Ishikawa (cell line): ENCODE results near the gene HAGHL.

Experiments used
- CEBPB ChIP-seq: IDR thresholded peaks from 2 replicates; pipeline ENCODE4 v1.6.1; 2012
- EGR1 ChIP-seq: IDR thresholded peaks from 2 replicates; pipeline ENCODE4 v1.6.1; 2012
- RAD21 ChIP-seq: IDR thresholded peaks from 2 replicates; pipeline ENCODE4 v1.6.1; 2012; ENCODE audit warnings: low read depth
- YY1 ChIP-seq: IDR thresholded peaks from 2 replicates; pipeline ENCODE4 v1.6.1; 2012; ENCODE audit warnings: low read depth
- ZBTB7A ChIP-seq: IDR thresholded peaks from 2 replicates; pipeline ENCODE4 v1.6.1; 2012; ENCODE audit warnings: low read depth
- TF ChIP-seq, protein P1 (sequence below): IDR thresholded peaks from 2 replicates; pipeline ENCODE4 v1.6.1; 2012

DNA sequence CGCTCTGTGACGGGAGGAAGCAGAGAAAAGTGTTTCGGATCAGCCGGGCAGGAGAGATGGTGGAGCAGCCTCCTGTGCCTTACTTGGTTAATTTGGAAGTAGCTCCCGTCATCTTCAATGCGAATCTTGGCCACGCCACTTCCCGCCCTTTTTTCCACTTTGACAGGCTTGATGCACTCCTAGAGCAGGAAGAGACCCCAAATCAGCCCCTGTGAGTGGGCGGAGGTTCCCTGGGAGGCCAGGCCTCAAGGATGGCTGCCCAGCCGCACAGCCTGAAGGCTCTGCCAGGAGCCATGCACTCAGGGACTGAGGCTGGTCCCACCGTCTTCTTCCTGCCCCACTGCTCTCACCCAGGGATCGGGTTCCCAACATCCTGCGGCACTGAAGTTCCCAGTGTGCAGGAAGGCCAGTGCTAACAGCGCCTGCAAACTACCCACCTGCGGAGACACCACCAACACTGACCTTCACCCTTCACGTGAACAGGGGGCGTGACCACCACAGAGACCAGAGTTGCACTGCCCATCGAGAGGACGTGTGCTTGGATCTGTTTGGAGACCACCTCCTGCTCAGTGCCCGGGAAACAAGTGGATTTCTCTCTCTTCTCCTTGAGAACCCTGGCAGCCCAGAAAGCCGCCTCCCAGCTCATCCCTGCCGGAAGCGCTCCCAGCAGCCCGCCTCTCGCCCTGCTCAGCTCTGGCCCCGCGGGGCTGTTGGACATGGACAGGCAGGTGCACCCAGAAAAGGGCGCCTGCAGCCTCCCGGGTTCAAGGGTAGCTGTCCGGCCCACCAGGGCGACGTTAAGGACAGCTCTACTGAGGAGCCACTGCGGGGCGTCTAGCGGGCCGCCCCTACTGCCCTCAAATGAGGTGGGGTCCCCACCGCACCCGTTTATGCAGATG lies 12.9 kb downstream of the HAGHL start:
- no peak for TF ChIP-seq RAD21
- no peak for TF ChIP-seq ZBTB7A
- TF ChIP-seq, protein P1, sequence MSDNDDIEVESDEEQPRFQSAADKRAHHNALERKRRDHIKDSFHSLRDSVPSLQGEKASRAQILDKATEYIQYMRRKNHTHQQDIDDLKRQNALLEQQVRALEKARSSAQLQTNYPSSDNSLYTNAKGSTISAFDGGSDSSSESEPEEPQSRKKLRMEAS, result no peak
- no peak for TF ChIP-seq EGR1
- no peak for TF ChIP-seq YY1
- TF ChIP-seq CEBPB, result no peak
